Stimulated activated CD8-positive, alpha-beta memory T cell treated with anti-CD3 and anti-CD28 coated beads, Interleukin-7, amount 100 ng/mL, for 24 hours (primary cell): ENCODE results near the gene TXNDC8.
"Not testable (repeated sequence)": the region's sequence is repeated elsewhere in the genome, so short reads cannot be mapped to it uniquely, and the experiment has no call there.

Experiments
- DNase-seq: peaks from one replicate; pipeline ENCODE4 v3.0.0-alpha.2; 2020; ENCODE audit warnings: low read depth

TXNDC8 gene

DNA sequence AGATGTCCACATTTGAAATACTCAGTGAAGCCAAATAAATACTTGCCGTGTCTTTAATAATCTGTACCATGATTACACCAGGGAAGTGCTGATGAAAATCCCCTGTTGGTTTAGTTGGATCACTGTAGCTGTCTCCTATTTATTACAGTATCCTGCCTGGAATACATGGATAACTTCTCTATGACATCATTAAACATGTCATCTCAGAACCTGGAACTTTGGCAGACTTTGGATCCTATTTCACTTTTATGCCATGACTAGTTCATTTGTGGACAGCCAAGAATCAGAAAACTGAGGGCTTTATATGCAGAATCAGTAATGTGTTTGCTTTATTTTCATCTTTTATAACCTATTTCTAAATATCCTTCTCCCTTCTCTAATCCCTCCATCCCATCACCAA lies at the start of gene TXNDC8:
TSS of gene TXNDC8 (minus strand) at position 137 of the 400 bp plus-strand sequence.
- no peak for DNase-seq

DNA sequence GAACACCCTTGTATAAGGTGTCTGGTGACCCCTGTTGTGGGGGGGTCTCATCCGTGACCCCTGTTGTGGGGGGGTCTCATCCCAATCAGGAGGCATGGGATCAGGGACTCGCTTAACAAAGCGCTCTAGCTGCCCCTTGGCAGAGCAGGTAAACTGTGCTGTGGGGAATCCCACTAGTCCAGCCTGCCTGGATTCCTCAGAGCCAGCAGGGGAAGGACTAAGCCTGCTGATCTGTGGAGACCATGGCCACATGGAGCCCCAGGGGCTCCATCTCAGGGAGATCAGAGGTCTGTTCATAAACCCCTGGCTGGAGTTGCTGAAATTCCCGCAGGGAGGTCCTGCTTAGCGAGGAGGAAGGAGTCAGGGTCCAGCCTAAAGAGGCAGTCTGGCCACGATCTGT lies 45.8 kb upstream of the TXNDC8 start:
- DNase-seq: no peak

DNA sequence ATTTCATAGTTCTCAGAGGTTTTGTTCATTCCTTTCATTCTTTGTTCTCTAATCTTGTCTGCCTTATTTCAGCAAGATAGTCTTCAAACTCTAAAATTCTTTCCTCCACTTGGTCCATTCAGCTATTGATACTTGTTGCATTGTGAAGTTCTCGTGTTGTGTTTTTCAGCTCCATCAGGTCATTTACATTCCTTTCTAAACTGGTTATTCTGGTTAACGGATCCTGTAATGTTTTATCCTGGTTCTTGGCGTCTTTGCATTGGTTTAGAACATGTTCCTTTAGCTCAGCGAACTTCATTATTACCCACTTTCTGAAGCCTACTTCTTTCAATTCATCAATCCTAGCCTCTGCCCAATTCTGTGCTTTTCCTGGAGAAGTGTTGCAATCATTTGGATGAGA lies 45.1 kb upstream of the TXNDC8 start:
- DNase-seq: no peak

DNA sequence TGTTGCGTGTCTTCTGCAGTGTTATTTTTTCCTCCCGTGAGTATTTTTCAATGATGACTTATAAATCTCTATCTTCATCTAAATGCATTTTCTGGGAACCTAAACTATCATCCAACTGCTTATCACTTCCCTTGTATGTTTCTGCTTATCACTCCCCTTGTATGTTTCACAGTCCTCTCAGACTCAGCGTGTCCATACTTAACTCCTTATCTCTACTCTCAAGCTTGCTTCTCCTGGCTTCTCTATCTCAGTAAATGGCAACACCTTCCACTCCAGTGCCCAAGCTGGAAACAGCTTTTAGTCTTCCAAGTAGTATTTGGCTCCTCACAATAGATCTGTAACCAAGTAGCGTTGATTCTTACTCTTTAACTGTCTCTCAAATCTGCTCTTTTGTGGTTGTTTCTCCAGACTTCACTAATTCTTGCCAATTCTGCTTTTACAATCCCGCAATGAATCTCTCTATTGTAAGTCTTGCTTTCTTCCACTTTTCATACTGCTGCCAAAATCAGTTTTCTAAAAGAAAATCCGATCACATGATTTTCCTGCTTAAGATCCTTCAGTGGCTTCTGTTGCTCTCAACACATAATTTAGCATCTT lies 33.8 kb upstream of the TXNDC8 start:
- DNase-seq: no peak

DNA sequence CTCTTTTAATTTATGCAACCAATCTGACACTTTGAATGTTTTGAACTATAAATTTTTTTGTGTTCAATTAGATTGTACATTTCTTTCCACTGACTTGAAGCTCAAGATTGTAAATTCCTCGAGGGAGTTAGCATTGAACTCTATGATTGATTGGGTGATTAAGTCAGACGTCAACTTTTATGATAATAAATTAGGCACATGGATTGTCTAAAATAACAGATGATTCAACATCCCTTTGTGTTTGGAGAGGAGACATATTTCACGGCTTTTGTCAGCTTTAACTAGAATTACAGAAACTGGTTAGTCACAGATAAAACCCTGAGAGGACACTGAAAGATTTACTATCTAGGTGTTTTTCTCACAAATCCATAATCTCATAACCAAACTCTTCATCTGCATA lies 32.7 kb upstream of the TXNDC8 start:
- DNase-seq: no peak

DNA sequence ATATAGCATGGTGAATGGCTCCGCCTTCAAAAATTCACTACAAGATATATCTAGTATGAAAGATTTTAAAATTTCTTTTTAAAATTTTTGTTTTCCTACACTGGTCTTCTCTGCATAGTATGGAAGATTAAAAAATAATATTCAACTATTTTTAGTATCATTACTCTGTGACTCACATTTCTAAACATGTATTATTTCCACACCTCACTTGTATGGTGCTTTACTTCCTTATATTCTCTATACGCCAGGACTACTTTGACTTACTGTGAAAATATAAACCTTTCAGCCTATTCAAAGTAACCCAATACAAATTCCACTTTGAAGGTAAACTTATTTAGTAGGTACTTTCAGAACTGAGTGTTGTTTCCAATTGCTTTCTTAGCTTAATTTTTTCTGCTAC lies 26.8 kb upstream of the TXNDC8 start:
- DNase-seq: no peak

DNA sequence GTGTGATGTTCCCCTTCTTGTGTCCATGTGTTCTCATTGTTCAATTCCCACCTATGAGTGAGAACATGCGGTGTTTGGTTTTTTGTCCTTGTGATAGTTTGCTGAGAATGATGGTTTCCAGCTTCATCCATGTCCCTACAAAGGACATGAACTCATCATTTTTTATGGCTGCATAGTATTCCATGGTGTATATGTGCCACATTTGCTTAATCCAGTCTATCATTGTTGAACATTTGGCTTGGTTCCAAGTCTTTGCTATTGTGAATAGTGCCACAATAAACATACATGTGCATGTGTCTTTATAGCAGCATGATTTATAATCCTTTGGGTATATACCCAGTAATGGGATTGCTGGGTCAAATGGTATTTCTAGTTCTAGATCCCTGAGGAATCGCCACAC lies 21.3 kb upstream of the TXNDC8 start:
- not testable (repeated sequence) for DNase-seq

DNA sequence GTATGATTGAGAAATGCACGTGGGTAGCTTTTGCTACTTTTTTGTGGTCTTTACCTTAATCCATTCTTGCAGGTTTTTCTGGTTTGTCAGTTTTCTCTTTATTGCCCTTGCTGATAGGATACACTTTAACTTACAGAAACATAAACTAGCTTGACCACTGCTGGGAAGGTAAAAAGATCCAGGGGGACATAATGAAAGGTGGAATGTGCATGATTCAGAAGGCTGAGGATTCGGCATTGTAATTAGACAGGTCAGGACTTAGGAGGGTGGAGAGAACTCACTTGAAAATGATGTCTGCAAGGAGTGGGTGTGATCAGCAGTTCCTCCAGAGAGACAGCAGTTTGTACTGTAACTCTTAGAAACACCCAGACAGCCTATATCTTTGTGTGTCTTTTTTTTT lies 19.8 kb upstream of the TXNDC8 start:
- no peak for DNase-seq

DNA sequence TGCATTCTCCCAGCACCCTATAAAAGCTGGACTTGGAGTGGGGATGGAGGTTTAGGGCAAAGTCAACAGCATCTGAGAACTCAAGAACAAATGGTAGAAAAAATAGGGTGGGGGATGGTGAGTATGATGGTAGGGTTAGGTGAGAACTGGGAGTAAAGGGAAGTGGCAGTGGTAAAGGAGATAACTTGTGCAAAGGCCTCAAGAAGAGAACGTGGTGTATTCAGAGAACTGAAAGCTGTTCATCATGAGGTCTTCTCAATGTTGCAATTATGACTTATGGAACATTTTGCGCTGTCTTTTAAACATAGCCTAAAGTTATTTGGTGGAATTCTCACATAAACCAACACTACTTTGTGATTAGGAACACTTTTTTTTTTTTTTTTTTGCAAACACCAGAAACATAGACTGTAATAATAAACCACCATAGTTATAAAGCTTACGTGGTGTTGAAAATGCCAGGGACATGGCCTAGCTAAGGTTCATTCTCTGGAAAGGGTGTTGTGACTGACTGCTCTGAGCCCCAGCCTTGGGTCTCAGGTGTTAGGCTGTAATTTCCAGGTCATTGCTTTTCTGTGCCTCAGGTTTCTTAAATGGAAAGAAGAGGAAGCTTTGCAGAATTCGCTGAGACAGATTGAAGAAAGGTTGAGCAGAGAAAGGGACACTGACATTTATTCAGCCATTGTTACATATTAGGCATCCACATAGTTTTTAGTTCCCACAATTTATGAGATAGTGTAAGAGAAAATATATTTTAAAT lies 19.2 kb upstream of the TXNDC8 start:
- no peak for DNase-seq

DNA sequence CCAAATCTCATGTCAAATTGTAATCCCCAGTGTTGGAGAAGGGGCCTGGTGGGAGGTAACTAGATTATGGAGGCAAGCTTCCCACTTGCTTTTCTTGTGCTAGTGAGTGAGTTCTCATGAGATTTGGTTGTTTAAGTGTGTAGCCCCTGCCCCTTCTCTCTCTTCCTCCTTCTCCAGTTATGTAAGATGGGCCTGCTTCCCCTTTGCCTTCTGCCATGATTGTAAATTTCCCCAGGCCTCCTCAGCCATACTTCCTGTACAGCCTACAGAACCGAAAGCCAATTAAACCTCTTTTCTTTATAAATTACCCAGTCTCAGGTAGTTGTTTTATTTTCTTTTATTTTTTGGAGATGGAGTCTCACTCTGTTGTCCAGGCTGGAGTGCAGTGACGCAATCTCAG lies 18.2 kb upstream of the TXNDC8 start:
- no peak for DNase-seq

DNA sequence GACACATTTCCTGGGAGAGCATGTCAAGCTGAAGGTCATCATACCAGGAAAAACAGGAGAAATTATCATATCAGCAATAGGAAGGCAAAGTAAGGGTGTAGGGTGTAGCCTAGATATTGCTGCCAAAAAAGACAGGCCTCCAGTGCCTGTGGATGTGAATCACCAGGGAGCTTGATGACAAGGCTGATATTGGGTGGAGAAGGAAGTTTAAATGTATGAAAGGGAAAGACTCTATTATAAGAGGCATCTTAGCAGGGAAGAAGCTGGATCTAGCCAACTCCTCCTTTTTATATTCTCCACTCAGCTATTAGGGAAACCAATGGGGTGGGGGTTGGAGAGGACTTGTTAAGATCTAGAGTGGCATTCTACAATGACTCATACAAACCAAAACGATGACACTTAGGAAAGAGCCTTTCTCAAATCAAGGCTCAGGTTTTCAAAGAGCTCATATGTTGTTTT lies 13.4 kb upstream of the TXNDC8 start:
- DNase-seq: no peak

DNA sequence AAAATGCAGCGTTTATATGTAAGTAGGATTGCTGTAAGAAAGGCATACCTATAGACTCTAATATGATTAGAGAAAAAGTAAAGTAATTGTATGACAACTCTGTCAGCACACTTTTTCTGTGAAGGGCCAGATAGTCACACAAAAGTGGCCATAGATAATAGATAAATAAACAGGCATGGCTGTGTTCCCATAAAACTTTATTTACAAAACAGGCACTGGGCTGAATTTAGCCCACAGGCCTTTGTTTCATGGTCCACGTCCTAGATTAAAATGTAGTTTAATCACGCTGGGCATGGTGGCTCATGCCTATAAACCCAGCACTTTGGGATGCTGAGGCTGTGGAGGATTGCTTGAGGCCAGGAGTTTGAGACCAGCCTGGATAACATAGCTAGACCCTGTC lies 8.7 kb upstream of the TXNDC8 start:
- DNase-seq: no peak

DNA sequence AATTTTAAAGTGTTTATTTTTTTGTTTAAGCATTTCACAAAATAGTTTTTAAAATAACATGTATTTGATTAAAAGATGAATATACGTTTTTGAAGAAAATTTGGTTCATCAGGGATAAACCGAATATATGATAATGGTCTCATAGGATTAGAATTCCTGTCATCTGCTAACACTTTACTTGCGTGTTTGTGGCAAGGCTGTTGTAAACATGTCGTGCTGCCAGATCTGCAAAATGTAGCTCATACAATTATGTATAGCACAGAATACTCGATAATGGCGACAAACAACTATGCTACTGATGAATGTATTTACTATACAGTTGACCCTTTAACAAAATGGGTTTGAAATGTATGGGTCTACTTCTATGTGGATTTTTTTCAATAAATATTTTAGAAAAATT lies 7.2 kb upstream of the TXNDC8 start:
- DNase-seq: no peak

DNA sequence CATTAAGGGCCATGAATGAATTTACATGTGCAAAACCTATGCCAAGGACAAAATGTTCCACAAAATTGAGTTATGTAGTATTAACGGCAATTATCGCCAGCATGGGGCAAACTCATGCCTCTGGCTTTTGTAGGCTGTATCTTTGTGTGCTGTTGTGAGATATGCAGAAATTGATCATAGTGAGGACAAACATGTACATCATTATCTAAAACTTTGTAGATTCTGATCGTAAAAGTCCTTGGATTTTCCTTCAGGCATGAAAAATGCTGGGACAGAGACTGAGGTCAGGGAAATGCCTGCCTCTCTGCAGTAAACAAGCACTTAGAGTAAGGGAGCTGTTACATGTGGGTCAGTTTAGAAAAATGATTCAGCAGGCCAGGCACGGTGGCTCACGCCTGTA lies 5.9 kb upstream of the TXNDC8 start:
- no peak for DNase-seq

DNA sequence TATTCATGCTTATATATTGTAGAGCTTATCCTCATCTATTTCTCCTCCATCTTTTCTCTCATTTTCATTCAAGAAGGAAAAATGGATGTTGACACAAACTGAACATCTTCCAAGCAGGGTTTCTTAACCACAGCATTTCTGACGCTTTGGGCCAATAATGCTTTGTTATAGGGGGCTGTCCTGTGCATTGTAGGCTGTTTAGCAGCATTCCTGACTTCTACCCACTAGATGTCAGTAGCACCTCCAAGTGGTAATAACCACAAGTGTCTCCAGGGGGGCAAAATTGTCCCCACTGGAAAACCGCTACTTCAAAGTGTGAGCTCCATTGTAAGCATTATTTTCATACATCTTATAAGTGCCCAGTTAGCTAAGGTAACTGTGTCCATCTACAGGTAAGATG lies 2.6 kb upstream of the TXNDC8 start:
- no peak for DNase-seq

DNA sequence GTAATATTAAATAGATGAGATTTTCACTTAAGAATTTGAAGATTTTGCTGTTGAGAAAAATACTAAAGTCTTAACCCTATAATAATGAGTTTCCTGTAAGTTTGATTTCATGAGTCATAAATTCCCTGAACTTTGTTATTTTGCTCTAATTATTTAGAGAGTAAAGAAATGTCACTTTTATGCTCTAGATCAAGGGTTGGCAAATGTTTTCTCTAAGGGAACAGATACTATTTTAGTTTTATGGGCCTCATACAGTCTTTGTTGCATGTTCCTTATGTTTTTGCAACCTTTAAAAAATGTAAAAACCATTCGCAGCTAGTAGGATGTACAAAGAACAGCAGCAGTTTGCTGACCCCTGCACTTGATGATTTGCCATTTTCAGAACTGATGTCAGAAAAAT lies 480 bp upstream of the TXNDC8 start:
- DNase-seq: no peak

DNA sequence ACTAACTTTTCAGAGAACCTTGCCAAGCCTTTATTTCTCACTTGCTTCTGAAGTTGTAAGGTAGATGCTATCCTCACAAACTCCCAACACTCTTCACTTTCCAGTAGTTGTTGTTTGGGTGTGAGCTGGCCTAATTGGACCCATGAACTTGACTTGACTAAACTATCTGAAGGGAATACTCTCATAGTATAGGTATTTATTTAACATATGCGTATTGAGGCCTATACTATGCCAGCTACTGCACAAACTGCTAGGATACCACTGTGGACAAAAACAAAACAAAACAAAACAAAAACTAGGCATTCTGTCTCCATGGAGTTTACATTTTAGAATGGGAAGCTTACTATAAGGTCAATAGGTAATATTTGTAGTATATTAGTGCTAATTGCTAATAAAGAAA lies 1.3 kb downstream of the TXNDC8 start:
- DNase-seq: no peak

DNA sequence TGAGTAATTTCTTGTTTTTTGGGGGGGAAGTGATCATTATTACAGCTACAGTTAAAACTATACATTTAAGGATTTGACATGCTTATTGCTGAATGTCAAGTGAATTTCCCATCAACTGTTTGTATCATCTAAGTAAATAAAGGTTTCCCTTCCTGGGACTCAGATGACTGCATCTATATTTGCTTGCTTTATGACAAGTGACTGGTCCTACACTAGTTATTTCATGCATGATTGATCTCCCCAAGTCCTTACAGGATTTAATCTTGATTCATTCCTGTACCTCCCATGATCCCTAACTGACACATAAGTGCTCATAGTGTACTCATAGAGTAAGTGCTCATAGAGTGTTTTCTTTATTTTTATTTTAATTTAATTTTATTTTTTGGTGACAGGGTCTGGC lies 2.8 kb downstream of the TXNDC8 start:
- DNase-seq: no peak

DNA sequence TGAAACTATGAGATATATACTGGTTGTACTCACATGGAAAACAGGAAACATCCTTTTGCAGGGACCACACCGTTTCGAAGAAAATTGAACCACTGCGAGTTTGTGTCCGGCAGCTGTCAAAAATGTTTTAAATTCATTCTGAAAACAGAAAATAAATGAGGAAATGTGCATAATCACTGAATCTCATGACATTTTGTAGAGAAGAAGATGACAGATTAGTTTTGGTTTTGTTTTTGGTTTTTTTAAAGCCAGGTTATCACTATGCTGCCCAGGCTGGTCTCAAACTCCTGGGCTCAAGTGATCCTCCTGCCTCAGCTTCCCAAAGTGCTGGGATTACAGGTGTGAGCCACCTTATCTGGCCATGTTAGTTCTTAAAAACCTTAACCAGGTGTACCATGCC lies 3.5 kb downstream of the TXNDC8 start:
- no peak for DNase-seq

DNA sequence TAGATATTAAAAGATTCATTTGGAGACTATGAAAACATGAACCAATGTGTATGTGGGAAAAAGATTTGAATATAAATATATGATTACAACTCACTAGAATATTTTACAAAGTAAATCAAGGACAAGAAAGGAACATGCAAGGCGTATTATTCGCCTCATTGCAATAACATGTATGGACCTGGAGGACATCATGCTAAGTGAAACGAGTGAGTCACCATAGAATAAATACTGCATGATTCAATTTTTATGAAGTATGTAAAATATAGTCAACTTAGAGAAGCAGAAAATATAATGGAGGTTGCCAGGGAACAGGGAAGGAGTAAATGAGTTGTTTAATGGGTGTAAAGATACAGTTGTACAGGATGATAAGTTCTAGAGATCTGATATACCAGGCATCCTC lies 4.9 kb downstream of the TXNDC8 start:
- DNase-seq: no peak

DNA sequence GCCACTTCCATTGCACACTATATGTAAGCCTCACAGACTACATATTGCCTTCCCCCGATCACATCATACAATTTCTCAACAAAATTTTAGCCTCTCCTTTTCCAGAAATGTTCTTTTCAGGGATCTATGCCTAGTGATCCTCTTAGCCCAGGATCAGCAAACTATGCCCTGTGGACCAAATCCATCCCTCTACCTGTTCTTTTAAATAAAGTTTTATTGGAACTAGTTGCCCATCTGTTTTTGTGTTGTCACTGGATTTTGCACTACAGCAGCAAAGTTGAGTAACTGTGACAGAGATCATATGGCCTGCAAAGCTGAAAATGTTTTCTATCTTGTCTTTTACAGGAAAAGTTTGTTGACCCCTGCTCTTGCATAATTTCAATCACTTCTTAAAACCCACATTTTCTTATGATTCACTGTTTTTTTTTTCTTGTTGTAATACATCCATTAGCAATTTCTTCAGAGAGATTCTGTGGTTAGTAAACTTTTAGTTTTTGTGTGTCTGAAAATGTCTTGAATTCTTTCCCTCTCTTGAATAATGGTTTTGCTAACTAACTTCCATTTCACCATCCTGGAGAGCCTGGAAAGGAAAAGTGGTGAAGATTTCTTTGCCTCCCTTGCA lies 7.1 kb downstream of the TXNDC8 start:
- no peak for DNase-seq

DNA sequence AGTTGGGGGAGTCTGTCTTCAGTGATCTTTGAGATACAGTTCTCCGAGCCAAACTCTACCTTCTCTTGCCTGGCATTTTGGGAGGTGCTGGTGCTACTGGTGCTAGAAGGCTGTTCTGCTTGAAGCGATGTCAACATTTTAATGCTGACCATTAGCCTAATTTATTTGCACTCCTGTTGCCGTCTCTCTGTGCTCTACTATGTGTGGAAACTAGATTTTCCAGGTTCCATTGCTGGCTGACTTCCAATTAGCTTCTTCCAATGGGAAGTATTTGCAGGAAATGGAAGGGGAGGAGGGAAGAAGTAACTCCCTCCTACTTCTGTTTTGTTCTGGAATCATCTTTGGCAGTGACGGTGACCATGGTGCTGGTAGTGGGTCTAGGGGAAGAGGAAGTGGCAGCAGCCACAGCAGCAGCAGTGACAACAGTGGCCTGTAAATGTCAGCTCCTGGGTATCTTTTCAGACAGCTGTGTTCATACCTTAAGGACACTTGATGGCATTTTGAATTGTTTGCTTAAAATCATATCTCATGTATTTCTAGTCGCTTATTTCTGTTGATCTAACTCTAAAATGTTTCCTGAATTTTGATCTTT lies 7.9 kb downstream of the TXNDC8 start:
- no peak for DNase-seq

DNA sequence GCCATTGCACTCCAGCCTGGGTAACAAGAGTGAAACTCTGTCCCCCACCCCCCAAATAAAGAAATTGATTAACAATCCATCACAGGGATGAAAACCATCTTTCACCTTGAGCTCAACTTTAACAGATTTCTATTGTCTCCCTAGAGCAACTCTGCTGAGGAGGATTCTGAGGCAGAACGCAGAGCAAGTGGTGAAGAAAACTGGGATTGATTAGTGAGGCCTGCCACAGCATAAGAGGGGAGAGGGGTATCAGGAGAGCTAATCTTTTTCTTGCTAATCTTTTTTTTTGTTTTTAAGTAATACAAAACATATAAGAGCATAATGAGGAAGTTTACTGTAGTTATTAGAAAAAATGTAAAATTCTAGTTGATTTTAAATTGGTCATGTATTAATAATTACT lies 8.9 kb downstream of the TXNDC8 start:
- no peak for DNase-seq
